Endothelial cell of umbilical vein (primary cell): ENCODE results near the gene FHIT. TPM values are rescaled to one million over a fixed set of nuclear protein-coding genes. Genes with fewer than 3 reads are reported as not detected.

Experiments
- BruUV-seq: library from RNA; stranded (reverse); fragments of 400-500 nt; replicated peaks from 2 replicates; lab custom pipeline; 2021; lab: Mats Ljungman, UMichigan
- CTCF ChIA-PET: fragments of 300-600, 350-600 bp; sonication (Branson Sonifier 250); formaldehyde crosslinking; loops from one replicate; lab custom pipeline; 2021; ENCODE audit warnings: antibody characterized with exemption, inconsistent platforms; lab: Charles Lee
- POLR2A ChIA-PET: fragments of 300-600, 350-600 bp; sonication (Branson Sonifier 250); formaldehyde crosslinking; loops from one replicate; lab custom pipeline; 2021; ENCODE audit warnings: antibody characterized with exemption, inconsistent platforms; lab: Charles Lee
- DNase-seq: peaks from one replicate; pipeline ENCODE4 v3.0.0-alpha.2; 2011; ENCODE audit warnings: low read depth, low spot score
- FAIRE-seq: peaks from 2 replicates; lab custom pipeline; 2011; peaks lifted over from hg19 to GRCh38; lab: Jason Lieb, UNC
- H2AFZ ChIP-seq: 2 replicates; pipeline ENCODE4 v1.6.0; 2012; ENCODE audit warnings: low read depth, low read length, control low read depth, inconsistent platforms
- H3K27ac ChIP-seq: 2 replicates; pipeline ENCODE4 v1.5.1; 2011; ENCODE audit warnings: low read depth, mild to moderate bottlenecking, control low read depth, low read length, moderate library complexity; ENCODE audit not compliant: insufficient read depth
- H3K27me3 ChIP-seq, 2 experiments: 2 replicates each; pipeline versions ENCODE4 v1.6.0 to v1.6.1; 2011; ENCODE audit warnings: low read length in 2 of 2, mixed read lengths in 1 of 2; ENCODE audit not compliant: control insufficient read depth in 2 of 2, insufficient read depth in 2 of 2
- H3K36me3 ChIP-seq, 2 experiments: 2 replicates in 1 of 2; 3 replicates in 1 of 2; pipeline ENCODE4 v1.5.1; 2011; ENCODE audit warnings: low read length in 2 of 2, mild to moderate bottlenecking in 1 of 2, moderate library complexity in 1 of 2; ENCODE audit not compliant: control insufficient read depth in 2 of 2, insufficient read depth in 2 of 2; ENCODE audit errors: extremely low read depth in 1 of 2
- H3K4me1 ChIP-seq: 3 replicates; pipeline ENCODE4 v1.5.1; 2011; ENCODE audit warnings: mild to moderate bottlenecking, low read length; ENCODE audit not compliant: control insufficient read depth, insufficient read depth; ENCODE audit errors: extremely low read depth
- H3K4me2 ChIP-seq: 2 replicates; pipeline ENCODE4 v1.6.1; 2011; ENCODE audit warnings: low read length, control low read depth, mixed read lengths; ENCODE audit not compliant: insufficient read depth
- H3K4me3 ChIP-seq, 3 experiments: fragments of 200-600 bp in 1 of 3; sonication (generic), shearing (Covaris generic) in 1 of 3; replicated peaks in 1 of 3; 2 replicates each; pipeline ENCODE4 v1.5.1; 2011 to 2016; ENCODE audit warnings: control low read depth in 3 of 3, low read length in 3 of 3, mild to moderate bottlenecking in 2 of 3, inconsistent platforms in 1 of 3, low read depth in 1 of 3, moderate library complexity in 1 of 3; ENCODE audit not compliant: insufficient read depth in 1 of 3
- H3K79me2 ChIP-seq: 2 replicates; pipeline ENCODE4 v1.6.0; 2012; ENCODE audit warnings: low read length, inconsistent platforms; ENCODE audit not compliant: control insufficient read depth, insufficient read depth
- H3K9ac ChIP-seq: replicated peaks from 2 replicates; pipeline ENCODE3; 2011; ENCODE audit warnings: low read length, control low read depth; ENCODE audit not compliant: insufficient read depth; ENCODE audit errors: extremely low read depth
- H3K9me1 ChIP-seq: replicated peaks from 3 replicates; pipeline ENCODE4 v1.6.0; 2011; ENCODE audit warnings: mild to moderate bottlenecking, low read length; ENCODE audit not compliant: control insufficient read depth, insufficient read depth; ENCODE audit errors: extremely low read depth
- H3K9me3 ChIP-seq: replicated peaks from 2 replicates; pipeline ENCODE4 v1.5.1; 2012; ENCODE audit warnings: low read length, inconsistent platforms; ENCODE audit not compliant: control insufficient read depth, insufficient read depth
- H4K20me1 ChIP-seq: replicated peaks from 2 replicates; pipeline ENCODE3; 2011; ENCODE audit warnings: mild to moderate bottlenecking, low read length; ENCODE audit not compliant: control insufficient read depth, insufficient read depth; ENCODE audit errors: extremely low read depth
- EZH2 ChIP-seq: IDR thresholded peaks from 2 replicates; pipeline ENCODE4 v1.6.1; 2012; ENCODE audit warnings: borderline replicate concordance, low read depth, mild to moderate bottlenecking, moderate library complexity, low read length, inconsistent platforms; ENCODE audit not compliant: severe bottlenecking
- FOS ChIP-seq: IDR thresholded peaks from 2 replicates; pipeline ENCODE4 v1.6.1; 2011; ENCODE audit warnings: mild to moderate bottlenecking, low read length, moderate library complexity, borderline replicate concordance; ENCODE audit not compliant: insufficient read depth
- GATA2 ChIP-seq: IDR thresholded peaks from 2 replicates; pipeline ENCODE4 v1.7.0; 2011; ENCODE audit warnings: low read depth, mild to moderate bottlenecking, moderate library complexity, mixed read lengths, low read length; ENCODE audit not compliant: insufficient read length, insufficient read depth
- JUN ChIP-seq: IDR thresholded peaks from 2 replicates; pipeline ENCODE4 v1.6.1; 2011; ENCODE audit warnings: borderline replicate concordance, low read depth; ENCODE audit not compliant: insufficient read length, insufficient read depth
- MYC ChIP-seq: IDR thresholded peaks from one replicate; pipeline ENCODE4 v1.6.1; 2011; ENCODE audit warnings: mild to moderate bottlenecking, low read depth, low read length
- POLR2A ChIP-seq: IDR thresholded peaks from 2 replicates; pipeline ENCODE4 v1.6.1; 2012; ENCODE audit warnings: low read depth, mild to moderate bottlenecking, control low read depth, low read length
- POLR2AphosphoS5 ChIP-seq: IDR thresholded peaks from 2 replicates; pipeline ENCODE4 v1.6.1; 2012; ENCODE audit warnings: low read depth, mild to moderate bottlenecking, control low read depth, low read length, moderate library complexity; ENCODE audit not compliant: insufficient read depth
- dilution Hi-C: fragments of 300-500 bp; cut with MboI; formaldehyde crosslinking; loops from one replicate; pipeline ENCODE4 v1.15.0; 2019; ENCODE audit warnings: low sequenced_read_pairs; ENCODE audit not compliant: extremely low pct_ligation_motif_present
- intact Hi-C: fragments of 100-400 bp; cut with micrococcal nuclease; formaldehyde crosslinking; loops from one replicate; pipeline ENCODE4 v1.10.0; 2022
- polyA plus RNA-seq, 4 experiments: library from polyadenylated mRNA; depleted of rRNA in 3 of 4; stranded (reverse) in 3 of 4; unstranded in 1 of 4; fragments of >200 nt; gene quantifications; 2 replicates each; pipeline versions ENCODE4 v1.2.1 to v1.2.3, GENCODE V29; 2011 to 2012; ENCODE audit warnings: missing spikeins in 1 of 4
- total RNA-seq: library from RNA; stranded (reverse); gene quantifications from 2 replicates; pipeline ENCODE4 v1.2.3, GENCODE V29; 2021
- TF ChIP-seq, protein P1 (sequence below): IDR thresholded peaks from 2 replicates; pipeline ENCODE4 v1.6.1; 2011; ENCODE audit not compliant: insufficient read depth, insufficient read length
- TF ChIP-seq, protein P2 (sequence below), 2 donors: IDR thresholded peaks; 1 replicate in 1 of 2; 2 replicates in 1 of 2; pipeline ENCODE4 v1.5.1; 2011; ENCODE audit warnings: low read length in 2 of 2, mild to moderate bottlenecking in 2 of 2, moderate library complexity in 2 of 2, control low read depth in 1 of 2, inconsistent platforms in 1 of 2, low read depth in 1 of 2; ENCODE audit not compliant: insufficient read depth in 1 of 2; ENCODE audit errors: extremely low read depth in 1 of 2

The FHIT gene
- total and polyA plus RNA-seq, 2 donors (not counting 3 experiments of a cell fraction or from before 2014, with no cell fraction given) = 0.47 to 2.2 TPM

DNA sequence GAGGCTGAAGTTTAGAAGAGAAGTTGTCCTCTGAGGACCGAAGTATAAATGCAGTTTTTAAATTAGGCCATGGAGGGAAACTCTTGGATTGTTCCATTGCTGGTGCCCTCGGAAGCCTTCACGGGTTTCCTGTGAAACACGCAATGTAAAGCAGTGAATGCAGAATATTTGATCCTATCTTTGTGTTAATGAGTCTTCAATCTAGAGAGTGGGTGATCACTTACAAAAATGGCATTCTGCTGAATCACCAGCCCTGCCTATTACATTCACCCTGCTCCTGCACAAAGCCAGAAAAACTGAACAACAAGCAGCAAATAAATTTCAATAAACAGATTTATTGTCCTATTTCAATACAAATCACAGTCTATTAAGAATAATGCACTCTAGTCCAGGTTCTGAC lies 1063.9 kb downstream of the FHIT start:
- intact Hi-C loops = no loop called here
- Histone ChIP-seq H3K27me3 (no peaks in the 10 kb centered on the region), H3K79me2 (no peaks in the 10 kb centered on the region), H4K20me1 (no peaks in the 10 kb centered on the region), H3K4me1 (no peaks in the 10 kb centered on the region), H3K4me2 (no peak overlapping the region), H3K9me3 (no peaks in the 10 kb centered on the region), H3K27ac (no peak overlapping the region), H2AFZ (no peak overlapping the region), H3K9me1 (no peaks in the 10 kb centered on the region), H3K36me3 (no peaks in the 10 kb centered on the region), H3K9ac (no peak overlapping the region), H3K4me3 (no peak overlapping the region)
- FAIRE-seq (no peak), DNase-seq (no peak)
- BruUV-seq = no TSS peak
- dilution Hi-C loops = no loop called here
- ChIA-PET CTCF (no interaction called here), POLR2A (no interaction called here)
- TF ChIP-seq EZH2 (no peak), JUN (no peak), MYC (no peak), POLR2A (no peak), FOS (no peak), GATA2 (no peak), POLR2AphosphoS5 (no peak)
- TF ChIP-seq, protein P1, sequence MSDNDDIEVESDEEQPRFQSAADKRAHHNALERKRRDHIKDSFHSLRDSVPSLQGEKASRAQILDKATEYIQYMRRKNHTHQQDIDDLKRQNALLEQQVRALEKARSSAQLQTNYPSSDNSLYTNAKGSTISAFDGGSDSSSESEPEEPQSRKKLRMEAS = no peak
- TF ChIP-seq, protein P2, sequence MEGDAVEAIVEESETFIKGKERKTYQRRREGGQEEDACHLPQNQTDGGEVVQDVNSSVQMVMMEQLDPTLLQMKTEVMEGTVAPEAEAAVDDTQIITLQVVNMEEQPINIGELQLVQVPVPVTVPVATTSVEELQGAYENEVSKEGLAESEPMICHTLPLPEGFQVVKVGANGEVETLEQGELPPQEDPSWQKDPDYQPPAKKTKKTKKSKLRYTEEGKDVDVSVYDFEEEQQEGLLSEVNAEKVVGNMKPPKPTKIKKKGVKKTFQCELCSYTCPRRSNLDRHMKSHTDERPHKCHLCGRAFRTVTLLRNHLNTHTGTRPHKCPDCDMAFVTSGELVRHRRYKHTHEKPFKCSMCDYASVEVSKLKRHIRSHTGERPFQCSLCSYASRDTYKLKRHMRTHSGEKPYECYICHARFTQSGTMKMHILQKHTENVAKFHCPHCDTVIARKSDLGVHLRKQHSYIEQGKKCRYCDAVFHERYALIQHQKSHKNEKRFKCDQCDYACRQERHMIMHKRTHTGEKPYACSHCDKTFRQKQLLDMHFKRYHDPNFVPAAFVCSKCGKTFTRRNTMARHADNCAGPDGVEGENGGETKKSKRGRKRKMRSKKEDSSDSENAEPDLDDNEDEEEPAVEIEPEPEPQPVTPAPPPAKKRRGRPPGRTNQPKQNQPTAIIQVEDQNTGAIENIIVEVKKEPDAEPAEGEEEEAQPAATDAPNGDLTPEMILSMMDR (IDR thresholded peaks at IDR 0.05; ENCODE audit: extremely low read depth in 1 of 2, insufficient read depth in 1 of 2, low read depth in 1 of 2, low read length in 2 of 2) = no peak
